Panc1 (cell line): ENCODE results near the gene ZMAT3.

Experiments used
- CTCF ChIP-seq: fragments of 450-650 bp; IDR thresholded peaks from 2 replicates; pipeline ENCODE4 v1.5.1; 2017; ENCODE audit warnings: mild to moderate bottlenecking
- POLR2AphosphoS5 ChIP-seq: IDR thresholded peaks from 2 replicates; pipeline ENCODE4 v1.6.1; 2012; ENCODE audit warnings: mild to moderate bottlenecking, low read depth, low read length, moderate library complexity
- REST ChIP-seq, 2 experiments: IDR thresholded peaks; 2 replicates each; pipeline ENCODE4 v1.6.1; 2011 to 2012; ENCODE audit warnings: low read depth in 2 of 2, control low read depth in 1 of 2, low read length in 1 of 2, mild to moderate bottlenecking in 1 of 2, moderate library complexity in 1 of 2; ENCODE audit not compliant: insufficient read depth in 1 of 2
- SIN3A ChIP-seq: IDR thresholded peaks from 2 replicates; pipeline ENCODE4 v1.6.1; 2012; ENCODE audit warnings: low read depth, mild to moderate bottlenecking, low read length, moderate library complexity, borderline replicate concordance; ENCODE audit not compliant: insufficient read depth

- TF ChIP-seq CTCF, result no peak
- no peak for TF ChIP-seq POLR2AphosphoS5
- TF ChIP-seq REST (IDR thresholded peaks at IDR 0.05; ENCODE audit: insufficient read depth in 1 of 2, low read depth in 2 of 2, low read length in 1 of 2), result no peak
- TF ChIP-seq SIN3A, result no peak
Measured at GRCh38 chr3:178971614-178972013, 100.0 kb downstream of the ZMAT3 start.
